ENCODE data around the gene TMIE.
A peak's percentile ranks its signal among the peaks of the same experiment; 100 is the strongest.

The TMIE gene

GRCh38 chr3:46701181-46701939, at the start of gene TMIE:
Gene TMIE, plus strand, starts transcription at chr3:46701392. Its CDS starts 96 bp downstream, at chr3:46701488.
- peak within 1 kb of the TSS; percentile 43 for H3K4me3 ChIP-seq (ENCODE audit: low read length)
- H3K36me3 ChIP-seq (ENCODE audit: control insufficient read depth, low read depth, low read length): no peaks in the 10 kb centered on the region
- no peak within 1 kb of the TSS for H3K27ac ChIP-seq (ENCODE audit: low read length)
- H3K9me3 ChIP-seq (ENCODE audit: control insufficient read depth, low read depth, low read length): no peaks in the 10 kb centered on the region
- H3K9ac ChIP-seq (ENCODE audit: low read length): no peak within 1 kb of the TSS
- H3K27me3 ChIP-seq (ENCODE audit: control insufficient read depth, insufficient read depth, low read length): peaks cover 21% of the 10 kb centered on the region
- no peaks in the 10 kb centered on the region for H3K4me1 ChIP-seq (ENCODE audit: control insufficient read depth, low read depth, low read length)

- no peak overlapping the region for H3K9ac ChIP-seq (ENCODE audit: low read length)
- H3K4me1 ChIP-seq (ENCODE audit: control insufficient read depth, low read depth, low read length): peaks cover 25% of the 10 kb centered on the region
- no peak overlapping the region for H3K4me3 ChIP-seq (ENCODE audit: low read length)
- no peaks in the 10 kb centered on the region for H3K36me3 ChIP-seq (ENCODE audit: control insufficient read depth, low read depth, low read length)
- H3K27me3 ChIP-seq (ENCODE audit: control insufficient read depth, insufficient read depth, low read length): no peaks in the 10 kb centered on the region
- no peak overlapping the region for H3K27ac ChIP-seq (ENCODE audit: low read length)
- H3K9me3 ChIP-seq (ENCODE audit: control insufficient read depth, low read depth, low read length): no peaks in the 10 kb centered on the region
These were observed 45.9 kb upstream of the TMIE start for GRCh38 chr3:46655271-46655670.

- H3K4me1 ChIP-seq (ENCODE audit: control insufficient read depth, low read depth, low read length): peaks cover 39% of the 10 kb centered on the region
- H3K9me3 ChIP-seq (ENCODE audit: control insufficient read depth, low read depth, low read length): no peaks in the 10 kb centered on the region
- H3K9ac ChIP-seq (ENCODE audit: low read length): no peak overlapping the region
- no peak overlapping the region for H3K4me3 ChIP-seq (ENCODE audit: low read length)
- H3K27ac ChIP-seq (ENCODE audit: low read length): no peak overlapping the region
- H3K36me3 ChIP-seq (ENCODE audit: control insufficient read depth, low read depth, low read length): no peaks in the 10 kb centered on the region
- no peaks in the 10 kb centered on the region for H3K27me3 ChIP-seq (ENCODE audit: control insufficient read depth, insufficient read depth, low read length)
These were observed 44.2 kb upstream of the TMIE start for GRCh38 chr3:46656778-46657556.

- Histone ChIP-seq H3K9ac (ENCODE audit: low read length) (no peak overlapping the region), H3K4me1 (ENCODE audit: control insufficient read depth, low read depth, low read length) (peaks cover 46% of the 10 kb centered on the region), H3K4me3 (ENCODE audit: low read length) (no peak overlapping the region), H3K27me3 (ENCODE audit: control insufficient read depth, insufficient read depth, low read length) (no peaks in the 10 kb centered on the region), H3K27ac (ENCODE audit: low read length) (no peak overlapping the region), H3K9me3 (ENCODE audit: control insufficient read depth, low read depth, low read length) (no peaks in the 10 kb centered on the region), H3K36me3 (ENCODE audit: control insufficient read depth, low read depth, low read length) (no peaks in the 10 kb centered on the region)
These were observed 41.9 kb upstream of the TMIE start for GRCh38 chr3:46659285-46659684.

- Histone ChIP-seq H3K27ac (ENCODE audit: low read length) (no peak overlapping the region), H3K9ac (ENCODE audit: low read length) (no peak overlapping the region), H3K36me3 (ENCODE audit: control insufficient read depth, low read depth, low read length) (no peaks in the 10 kb centered on the region), H3K4me3 (ENCODE audit: low read length) (no peak overlapping the region), H3K9me3 (ENCODE audit: control insufficient read depth, low read depth, low read length) (no peaks in the 10 kb centered on the region), H3K27me3 (ENCODE audit: control insufficient read depth, insufficient read depth, low read length) (no peaks in the 10 kb centered on the region), H3K4me1 (ENCODE audit: control insufficient read depth, low read depth, low read length) (peaks cover 46% of the 10 kb centered on the region)
These were observed 41.2 kb upstream of the TMIE start for GRCh38 chr3:46660003-46660402.

GRCh38 chr3:46660543-46661523, 40.4 kb upstream of the TMIE start:
- Histone ChIP-seq H3K9me3 (ENCODE audit: control insufficient read depth, low read depth, low read length) (no peaks in the 10 kb centered on the region), H3K36me3 (ENCODE audit: control insufficient read depth, low read depth, low read length) (no peaks in the 10 kb centered on the region), H3K4me3 (ENCODE audit: low read length) (no peak overlapping the region), H3K27ac (ENCODE audit: low read length) (no peak overlapping the region), H3K9ac (ENCODE audit: low read length) (no peak overlapping the region), H3K27me3 (ENCODE audit: control insufficient read depth, insufficient read depth, low read length) (no peaks in the 10 kb centered on the region), H3K4me1 (ENCODE audit: control insufficient read depth, low read depth, low read length) (peaks cover 46% of the 10 kb centered on the region)

- no peaks in the 10 kb centered on the region for H3K9me3 ChIP-seq (ENCODE audit: control insufficient read depth, low read depth, low read length)
- H3K27ac ChIP-seq (ENCODE audit: low read length): no peak overlapping the region
- no peak overlapping the region for H3K4me3 ChIP-seq (ENCODE audit: low read length)
- H3K27me3 ChIP-seq (ENCODE audit: control insufficient read depth, insufficient read depth, low read length): no peaks in the 10 kb centered on the region
- no peaks in the 10 kb centered on the region for H3K36me3 ChIP-seq (ENCODE audit: control insufficient read depth, low read depth, low read length)
- no peak overlapping the region for H3K9ac ChIP-seq (ENCODE audit: low read length)
- H3K4me1 ChIP-seq (ENCODE audit: control insufficient read depth, low read depth, low read length): peaks cover 38% of the 10 kb centered on the region
These were observed 39.1 kb upstream of the TMIE start for GRCh38 chr3:46661776-46662766.

GRCh38 chr3:46662771-46663551, 38.2 kb upstream of the TMIE start:
- Histone ChIP-seq H3K36me3 (ENCODE audit: control insufficient read depth, low read depth, low read length) (no peaks in the 10 kb centered on the region), H3K4me3 (ENCODE audit: low read length) (no peak overlapping the region), H3K27me3 (ENCODE audit: control insufficient read depth, insufficient read depth, low read length) (no peaks in the 10 kb centered on the region), H3K27ac (ENCODE audit: low read length) (no peak overlapping the region), H3K4me1 (ENCODE audit: control insufficient read depth, low read depth, low read length) (peaks cover 35% of the 10 kb centered on the region), H3K9ac (ENCODE audit: low read length) (no peak overlapping the region), H3K9me3 (ENCODE audit: control insufficient read depth, low read depth, low read length) (no peaks in the 10 kb centered on the region)

GRCh38 chr3:46663591-46664135, 37.5 kb upstream of the TMIE start:
- no peaks in the 10 kb centered on the region for H3K9me3 ChIP-seq (ENCODE audit: control insufficient read depth, low read depth, low read length)
- no peak overlapping the region for H3K9ac ChIP-seq (ENCODE audit: low read length)
- peaks cover 35% of the 10 kb centered on the region for H3K4me1 ChIP-seq (ENCODE audit: control insufficient read depth, low read depth, low read length)
- no peak overlapping the region for H3K4me3 ChIP-seq (ENCODE audit: low read length)
- no peaks in the 10 kb centered on the region for H3K27me3 ChIP-seq (ENCODE audit: control insufficient read depth, insufficient read depth, low read length)
- H3K27ac ChIP-seq (ENCODE audit: low read length): no peak overlapping the region
- H3K36me3 ChIP-seq (ENCODE audit: control insufficient read depth, low read depth, low read length): no peaks in the 10 kb centered on the region
